Transverse colon (tissue), 4 donors: ENCODE data around the gene SBF2. TPM values are rescaled to one million over a fixed set of nuclear protein-coding genes. Genes with fewer than 3 reads are reported as not detected.

Experiments used
- DNase-seq: peaks from one replicate; pipeline ENCODE4 v3.0.0-alpha.2; 2019
- H3K27ac ChIP-seq, 4 donors: fragments of 200-600 bp; sonication (generic); 2 replicates each; pipeline ENCODE4 v1.5.1; 2016 to 2018; ENCODE audit warnings: inconsistent platforms in 4 of 4
- H3K27me3 ChIP-seq: fragments of 200-600 bp; sonication (generic); 2 replicates; pipeline ENCODE4 v1.5.1; 2017; ENCODE audit warnings: inconsistent platforms
- H3K36me3 ChIP-seq, 4 donors: fragments of 200-600 bp; sonication (generic); 2 replicates each; pipeline ENCODE4 v1.5.1; 2017 to 2019; ENCODE audit warnings: inconsistent platforms in 4 of 4
- H3K4me1 ChIP-seq, 4 donors: fragments of 200-600 bp; sonication (generic); 2 replicates each; pipeline ENCODE4 v1.5.1; 2017 to 2020; ENCODE audit warnings: inconsistent platforms in 4 of 4
- H3K4me3 ChIP-seq, 4 donors: fragments of 200-600 bp; sonication (generic); 1 replicate in 1 of 4; 2 replicates in 3 of 4; pipeline versions ENCODE4 v1.5.1 to v1.6.1; 2017 to 2019; ENCODE audit warnings: inconsistent platforms in 4 of 4
- H3K9me3 ChIP-seq, 2 donors: fragments of 200-600 bp; sonication (generic); 2 replicates each; pipeline ENCODE4 v1.5.1; 2017 to 2019; ENCODE audit warnings: inconsistent platforms in 2 of 2
- CTCF ChIP-seq, 5 experiments: fragments of 200-600 bp in 3 of 5; fragments of 450-650 bp in 2 of 5; sonication (generic) in 3 of 5; IDR thresholded peaks; 1 replicate in 2 of 5; 2 replicates in 3 of 5; pipeline ENCODE4 v1.5.1; 2016 to 2017; ENCODE audit warnings: antibody characterized with exemption in 5 of 5, inconsistent platforms in 3 of 5, mild to moderate bottlenecking in 2 of 5, moderate library complexity in 1 of 5
- EP300 ChIP-seq: sonication (generic); formaldehyde crosslinking; IDR thresholded peaks from one replicate; pipeline ENCODE4 v1.6.1; 2017; ENCODE audit warnings: antibody characterized with exemption, low read depth
- POLR2A ChIP-seq: fragments of 450-650 bp; IDR thresholded peaks from one replicate; pipeline ENCODE4 v1.6.1; 2016; ENCODE audit warnings: antibody characterized with exemption, mild to moderate bottlenecking, moderate library complexity
- POLR2AphosphoS5 ChIP-seq, 3 donors: sonication (generic); formaldehyde crosslinking; IDR thresholded peaks; one replicate each; pipeline ENCODE4 v1.6.1; 2016; ENCODE audit warnings: antibody characterized with exemption in 3 of 3
- WGBS, 2 donors: methylation state at CpG; one replicate each; pipeline ENCODE4 v1.1.5; 2018; ENCODE audit warnings: low coverage in 1 of 2; 5-methylcytosine and 5-hydroxymethylcytosine counted together
- in situ Hi-C, 4 donors: fragments of 200-750 bp; cut with MboI; loops; one replicate each; pipeline versions ENCODE4 v1.15.0 to v1.15.1; 2017; ENCODE audit warnings: low sequenced_read_pairs in 3 of 4, low pct_ligation_motif_present in 1 of 4, low pct_unique_long_range_greater_than_20kb in 1 of 4
- intact Hi-C: fragments of 100-400 bp; cut with DNase I; formaldehyde crosslinking; loops from one replicate; pipeline ENCODE4 v1.15.1; 2023; ENCODE audit warnings: low total_unique reads
- total RNA-seq, 4 donors: library from RNA; depleted of rRNA; stranded (reverse); fragments of >200 nt; gene quantifications; one replicate each; pipeline ENCODE4 v1.1.0, GENCODE V29; 2016

The SBF2 gene
- total RNA-seq, 4 donors from 2014 or later: 46.4 to 71.0 (median 54.8) TPM

- intact Hi-C loops: no loop called here
- no peaks in the 10 kb centered on the region for H3K9me3 ChIP-seq
- H3K4me1 ChIP-seq: peaks cover 0 to 6% (median 0%) of the 10 kb centered on the region in 4 donors
- no peaks in the 10 kb centered on the region for H3K27me3 ChIP-seq
- in situ Hi-C loops: no loop called here
- TF ChIP-seq EP300 (no peak), POLR2AphosphoS5 (IDR thresholded peaks at IDR 0.05) (no peak), CTCF (IDR thresholded peaks at IDR 0.05) (no peak), POLR2A (no peak)
- WGBS, 2 donors: 85 to 97% methylated on average over 2 of the region's 2 CpGs
- H3K36me3 ChIP-seq: no peaks in the 10 kb centered on the region
- H3K4me3 ChIP-seq: no peak overlapping the region
- no peak overlapping the region for H3K27ac ChIP-seq
- no peak for DNase-seq
These were observed 415.1 kb downstream of the SBF2 start for GRCh38 chr11:9878936-9879335.

GRCh38 chr11:9876331-9876730 is 417.7 kb downstream of the SBF2 start:
- Histone ChIP-seq H3K4me1 (peaks cover 0 to 6% (median 0%) of the 10 kb centered on the region in 4 donors), H3K9me3 (no peaks in the 10 kb centered on the region), H3K27ac (no peak overlapping the region), H3K4me3 (no peak overlapping the region), H3K27me3 (no peaks in the 10 kb centered on the region), H3K36me3 (no peaks in the 10 kb centered on the region)
- in situ Hi-C loops: no loop called here
- intact Hi-C loops: no loop called here
- WGBS, 2 donors: 73 to 86% methylated on average over 4 to 5 of the region's 5 CpGs
- no peak for DNase-seq
- no peak for TF ChIP-seq POLR2A
- no peak for TF ChIP-seq CTCF (IDR thresholded peaks at IDR 0.05)
- no peak for TF ChIP-seq EP300
- no peak for TF ChIP-seq POLR2AphosphoS5 (IDR thresholded peaks at IDR 0.05)

- no peaks in the 10 kb centered on the region for H3K36me3 ChIP-seq
- WGBS, 2 donors: 42 to 55% methylated on average over 6 of the region's 6 CpGs
- no peaks in the 10 kb centered on the region for H3K27me3 ChIP-seq
- intact Hi-C loops (no loop called here), in situ Hi-C loops (no loop called here)
- no peak for TF ChIP-seq POLR2A
- TF ChIP-seq CTCF (IDR thresholded peaks at IDR 0.05): no peak
- TF ChIP-seq POLR2AphosphoS5 (IDR thresholded peaks at IDR 0.05): no peak
- no peak for TF ChIP-seq EP300
- H3K9me3 ChIP-seq: no peaks in the 10 kb centered on the region
- DNase-seq: no peak
- peaks cover 0 to 6% (median 0%) of the 10 kb centered on the region in 4 donors for H3K4me1 ChIP-seq
- H3K4me3 ChIP-seq: no peak overlapping the region
- H3K27ac ChIP-seq: no peak overlapping the region
These were observed 418.2 kb downstream of the SBF2 start for GRCh38 chr11:9875862-9876261.

- H3K27me3 ChIP-seq: no peaks in the 10 kb centered on the region
- no peak for TF ChIP-seq CTCF (IDR thresholded peaks at IDR 0.05)
- TF ChIP-seq EP300: no peak
- TF ChIP-seq POLR2A: no peak
- H3K36me3 ChIP-seq: no peaks in the 10 kb centered on the region
- H3K4me1 ChIP-seq: peaks cover 0 to 6% (median 0%) of the 10 kb centered on the region in 4 donors
- no peaks in the 10 kb centered on the region for H3K9me3 ChIP-seq
- WGBS, 2 donors: 76% methylated on average over 1 of the region's 1 CpG; no CpG with 5 or more reads in 1 of the 2 donors
- intact Hi-C loops (no loop called here), in situ Hi-C loops (no loop called here)
- DNase-seq: no peak
- H3K27ac ChIP-seq: no peak overlapping the region
- no peak overlapping the region for H3K4me3 ChIP-seq
These were observed 418.6 kb downstream of the SBF2 start for GRCh38 chr11:9875399-9875798.
